Breast epithelium (tissue), 4 donors: Measurements from ENCODE around the gene UNC5B. TPM values are rescaled to one million over a fixed set of nuclear protein-coding genes. Genes with fewer than 3 reads are reported as not detected.
A peak's percentile ranks its signal among the peaks of the same experiment; 100 is the strongest.

ENCODE experiments used
- DNase-seq, 2 donors: peaks; one replicate each; pipeline ENCODE4 v3.0.0-alpha.2; 2019; ENCODE audit warnings: low spot score in 2 of 2
- H3K27ac ChIP-seq, 2 donors: fragments of 200-600 bp; sonication (generic) in 1 of 2; one replicate each; pipeline ENCODE4 v1.5.1; 2016 to 2019; ENCODE audit warnings: mild to moderate bottlenecking in 1 of 2
- H3K27me3 ChIP-seq, 2 donors: fragments of 200-600 bp; sonication (generic) in 1 of 2; one replicate each; pipeline versions ENCODE4 v1.5.1 to v1.6.0; 2017 to 2019; ENCODE audit warnings: control low read depth in 1 of 2, mild to moderate bottlenecking in 1 of 2
- H3K36me3 ChIP-seq: fragments of 200-600 bp; one replicate; pipeline ENCODE4 v1.5.1; 2019
- H3K4me1 ChIP-seq, 2 donors: fragments of 200-600 bp; sonication (generic); one replicate each; pipeline ENCODE4 v1.5.1; 2016 to 2019; ENCODE audit warnings: control low read depth in 1 of 2
- H3K4me3 ChIP-seq, 3 donors: fragments of 200-600 bp; sonication (generic); 1 replicate in 2 of 3; 2 replicates in 1 of 3; pipeline ENCODE4 v1.5.1; 2016 to 2019; ENCODE audit warnings: mild to moderate bottlenecking in 3 of 3, moderate library complexity in 2 of 3
- H3K9me3 ChIP-seq, 2 donors: fragments of 200-600 bp; sonication (generic) in 1 of 2; one replicate each; pipeline ENCODE4 v1.5.1; 2016 to 2019; ENCODE audit warnings: control low read depth in 1 of 2
- CTCF ChIP-seq, 3 donors: fragments of 450-650 bp; IDR thresholded peaks; one replicate each; pipeline ENCODE4 v1.5.1; 2016 to 2017; ENCODE audit warnings: antibody characterized with exemption in 3 of 3, mild to moderate bottlenecking in 3 of 3, moderate library complexity in 3 of 3
- POLR2A ChIP-seq: fragments of 450-650 bp; IDR thresholded peaks from one replicate; pipeline ENCODE4 v1.6.1; 2016; ENCODE audit warnings: antibody characterized with exemption, mild to moderate bottlenecking, moderate library complexity
- POLR2AphosphoS5 ChIP-seq, 3 donors: sonication (generic); formaldehyde crosslinking; IDR thresholded peaks; one replicate each; pipeline ENCODE4 v1.6.1; 2017; ENCODE audit warnings: antibody characterized with exemption in 3 of 3
- intact Hi-C: fragments of 100-400 bp; cut with DNase I; formaldehyde crosslinking; loops from one replicate; pipeline ENCODE4 v1.15.1; 2023; ENCODE audit warnings: low total_unique reads
- total RNA-seq, 3 donors: library from RNA; depleted of rRNA; stranded (reverse); fragments of >200 nt; gene quantifications; one replicate each; pipeline ENCODE4 v1.1.0, GENCODE V29; 2016

Gene UNC5B
- total RNA-seq, 3 donors from 2014 or later = 0.80 to 4.9 (median 3.5) TPM

GRCh38 chr10:71302451-71302850 is 90.1 kb downstream of the UNC5B start:
- no peak overlapping the region for H3K4me3 ChIP-seq
- H3K27me3 ChIP-seq = no peaks in the 10 kb centered on the region
- TF ChIP-seq POLR2A (no peak), POLR2AphosphoS5 (IDR thresholded peaks at IDR 0.05) (no peak), CTCF (IDR thresholded peaks at IDR 0.05) (no peak)
- H3K4me1 ChIP-seq = no peaks in the 10 kb centered on the region
- intact Hi-C loops = no loop called here
- no peaks in the 10 kb centered on the region for H3K9me3 ChIP-seq
- DNase-seq = no peak
- H3K27ac ChIP-seq = no peak overlapping the region
- no peaks in the 10 kb centered on the region for H3K36me3 ChIP-seq

- DNase-seq = no peak
- no peak for TF ChIP-seq POLR2AphosphoS5 (IDR thresholded peaks at IDR 0.05)
- TF ChIP-seq CTCF (IDR thresholded peaks at IDR 0.05) = peak in 1 of 3 donors; percentile 12
- no peak overlapping the region for H3K4me3 ChIP-seq
- no peaks in the 10 kb centered on the region for H3K4me1 ChIP-seq
- no peaks in the 10 kb centered on the region for H3K9me3 ChIP-seq
- intact Hi-C loops = no loop called here
- no peaks in the 10 kb centered on the region for H3K36me3 ChIP-seq
- H3K27me3 ChIP-seq = no peaks in the 10 kb centered on the region
- no peak overlapping the region for H3K27ac ChIP-seq
Measured at GRCh38 chr10:71302874-71303568, 90.7 kb downstream of the UNC5B start.

DNA sequence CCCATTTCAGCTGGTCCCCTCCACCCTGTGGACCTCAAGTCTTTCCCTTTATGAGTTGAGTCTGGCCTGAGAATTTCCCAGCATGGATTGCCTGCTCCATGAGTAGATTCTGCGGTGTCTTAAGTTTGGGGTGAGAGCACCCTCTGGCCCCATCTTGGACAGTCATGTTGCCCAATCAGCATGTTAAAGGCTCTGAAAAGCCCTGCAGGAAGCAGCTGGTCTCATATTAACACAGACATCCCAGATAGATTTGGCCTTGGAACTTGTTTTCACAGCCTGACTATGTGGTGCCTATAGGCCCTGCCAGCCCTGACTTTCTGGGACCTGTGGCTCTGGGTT is 91.2 kb downstream of the UNC5B start:
- TF ChIP-seq CTCF (IDR thresholded peaks at IDR 0.05) (peak in 1 of 3 donors; percentile 5), POLR2AphosphoS5 (IDR thresholded peaks at IDR 0.05) (no peak)
- Histone ChIP-seq H3K36me3 (no peaks in the 10 kb centered on the region), H3K4me3 (no peak overlapping the region), H3K9me3 (no peaks in the 10 kb centered on the region), H3K4me1 (no peaks in the 10 kb centered on the region), H3K27me3 (no peaks in the 10 kb centered on the region), H3K27ac (no peak overlapping the region)
- intact Hi-C loops = no loop called here
- no peak for DNase-seq

DNA sequence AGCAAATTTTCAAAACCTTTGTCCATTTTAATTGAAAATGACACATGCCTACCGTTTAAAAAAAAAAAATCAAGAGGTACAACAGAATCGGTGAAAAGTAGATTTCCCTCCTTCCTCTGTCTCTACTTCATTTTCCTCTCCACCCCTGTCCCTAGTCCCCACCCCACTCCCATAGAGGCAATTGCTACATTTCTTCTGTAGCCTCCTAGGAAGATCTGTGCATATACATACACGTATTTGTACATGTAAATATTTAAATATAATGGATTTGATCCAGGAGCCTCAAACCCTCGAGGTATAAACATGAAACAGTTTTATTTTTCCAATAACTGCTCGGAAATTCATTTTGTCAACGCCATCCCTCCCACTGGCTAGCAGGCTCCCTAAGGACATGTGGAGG is 92.5 kb downstream of the UNC5B start:
- H3K9me3 ChIP-seq = no peaks in the 10 kb centered on the region
- TF ChIP-seq CTCF (IDR thresholded peaks at IDR 0.05) = no peak
- no peak for TF ChIP-seq POLR2A
- TF ChIP-seq POLR2AphosphoS5 (IDR thresholded peaks at IDR 0.05) = no peak
- intact Hi-C loops = no loop called here
- H3K27me3 ChIP-seq = no peaks in the 10 kb centered on the region
- no peak overlapping the region for H3K27ac ChIP-seq
- no peaks in the 10 kb centered on the region for H3K36me3 ChIP-seq
- no peak for DNase-seq
- H3K4me3 ChIP-seq = no peak overlapping the region
- no peaks in the 10 kb centered on the region for H3K4me1 ChIP-seq

GRCh38 chr10:71306979-71307378 is 94.6 kb downstream of the UNC5B start:
- H3K4me3 ChIP-seq = no peak overlapping the region
- H3K9me3 ChIP-seq = no peaks in the 10 kb centered on the region
- no peaks in the 10 kb centered on the region for H3K36me3 ChIP-seq
- DNase-seq = no peak
- no peaks in the 10 kb centered on the region for H3K27me3 ChIP-seq
- no peak overlapping the region for H3K27ac ChIP-seq
- TF ChIP-seq POLR2AphosphoS5 (IDR thresholded peaks at IDR 0.05) = no peak
- TF ChIP-seq POLR2A = no peak
- TF ChIP-seq CTCF (IDR thresholded peaks at IDR 0.05) = no peak
- intact Hi-C loops = no loop called here
- H3K4me1 ChIP-seq = no peaks in the 10 kb centered on the region
